HG02973 (cell line): ENCODE data around the gene SMC6.

Experiments used
- ATAC-seq: cut with Tn5 transposase; IDR thresholded peaks from one replicate; pipeline ENCODE4 v1.9.1; 2021; ENCODE audit warnings: moderate library complexity; ENCODE audit not compliant: unreplicated experiment

SMC6 gene

GRCh38 chr2:17768894-17769293, 15.3 kb upstream of the SMC6 start:
- ATAC-seq: no peak

DNA sequence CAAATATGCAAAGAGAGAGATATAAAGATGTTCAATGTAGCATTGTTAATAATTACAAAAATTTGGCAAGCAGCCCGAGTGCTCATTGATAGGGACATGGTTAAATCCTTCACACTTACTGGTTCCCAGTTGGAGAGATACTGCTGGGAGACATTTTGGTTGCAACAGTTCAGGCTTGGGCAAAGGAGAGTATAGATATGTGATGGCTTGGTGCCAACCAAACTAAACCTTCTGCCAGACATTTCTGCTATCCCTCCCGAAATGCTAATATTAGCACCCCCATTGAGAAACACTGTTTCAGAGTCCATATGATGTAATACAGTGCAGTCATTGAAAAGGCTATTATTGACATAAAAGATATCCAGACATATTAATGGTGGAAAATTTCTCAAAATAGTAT, 11.8 kb upstream of the SMC6 start:
- ATAC-seq: no peak

GRCh38 chr2:17763641-17764333, 10.2 kb upstream of the SMC6 start:
- ATAC-seq: no peak

DNA sequence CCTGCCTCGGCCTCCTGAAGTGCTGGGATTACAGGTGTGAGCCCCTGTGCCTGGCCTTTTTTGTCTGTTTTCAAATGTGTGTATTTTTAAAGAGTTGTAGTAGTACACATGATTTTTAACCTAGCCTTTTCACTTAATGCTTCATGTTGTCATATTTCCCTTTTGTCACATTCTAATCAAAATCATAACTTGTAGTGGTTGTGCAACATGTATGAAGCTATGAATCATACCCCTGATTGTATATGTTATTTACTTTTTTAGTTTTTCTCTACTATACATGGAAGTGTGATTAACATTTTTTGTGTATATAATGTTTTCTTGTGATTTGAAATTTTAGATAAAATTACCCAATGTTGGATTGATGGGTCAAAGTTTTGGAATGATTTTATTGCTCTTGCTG, 8.8 kb upstream of the SMC6 start:
- ATAC-seq: no peak

DNA sequence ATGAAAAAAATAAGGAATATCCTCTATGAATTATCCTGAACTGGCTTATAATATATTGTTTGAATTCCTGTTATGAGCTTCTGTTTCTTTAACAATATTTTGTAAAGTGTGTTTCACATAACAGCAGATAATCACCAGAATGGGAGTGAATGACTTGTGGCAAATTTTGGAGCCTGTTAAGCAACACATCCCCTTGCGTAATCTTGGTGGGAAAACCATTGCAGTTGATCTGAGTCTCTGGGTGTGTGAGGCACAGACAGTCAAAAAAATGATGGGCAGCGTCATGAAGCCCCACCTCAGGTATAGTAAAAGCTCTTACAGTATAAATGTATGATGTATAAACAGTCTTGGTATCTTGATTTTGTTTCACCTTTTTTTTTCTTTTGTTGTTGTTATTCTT, 6.2 kb upstream of the SMC6 start:
- ATAC-seq: no peak

- ATAC-seq: no peak
Observed at GRCh38 chr2:17758118-17758517, 4.5 kb upstream of the SMC6 start.

- no peak for ATAC-seq
Observed at GRCh38 chr2:17757321-17757720, 3.7 kb upstream of the SMC6 start.

DNA sequence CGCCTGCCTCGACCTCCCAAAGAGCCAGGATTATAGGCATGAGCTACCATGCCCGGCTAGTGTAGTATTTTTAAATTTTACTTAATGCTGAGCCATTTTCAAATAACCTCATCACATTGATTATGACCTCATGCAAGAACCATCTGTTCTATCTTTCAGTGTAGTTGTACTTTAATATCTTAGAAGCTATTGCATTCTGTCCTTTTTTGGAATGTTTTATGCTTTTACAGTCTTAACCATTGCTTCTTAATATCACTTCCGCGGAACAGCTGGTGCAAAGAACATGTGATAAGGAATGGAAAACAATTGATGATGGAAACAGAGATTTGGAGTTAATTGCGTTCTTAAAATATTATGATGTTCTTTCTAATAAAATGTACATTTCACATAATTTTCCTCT, 3.1 kb upstream of the SMC6 start:
- no peak for ATAC-seq

DNA sequence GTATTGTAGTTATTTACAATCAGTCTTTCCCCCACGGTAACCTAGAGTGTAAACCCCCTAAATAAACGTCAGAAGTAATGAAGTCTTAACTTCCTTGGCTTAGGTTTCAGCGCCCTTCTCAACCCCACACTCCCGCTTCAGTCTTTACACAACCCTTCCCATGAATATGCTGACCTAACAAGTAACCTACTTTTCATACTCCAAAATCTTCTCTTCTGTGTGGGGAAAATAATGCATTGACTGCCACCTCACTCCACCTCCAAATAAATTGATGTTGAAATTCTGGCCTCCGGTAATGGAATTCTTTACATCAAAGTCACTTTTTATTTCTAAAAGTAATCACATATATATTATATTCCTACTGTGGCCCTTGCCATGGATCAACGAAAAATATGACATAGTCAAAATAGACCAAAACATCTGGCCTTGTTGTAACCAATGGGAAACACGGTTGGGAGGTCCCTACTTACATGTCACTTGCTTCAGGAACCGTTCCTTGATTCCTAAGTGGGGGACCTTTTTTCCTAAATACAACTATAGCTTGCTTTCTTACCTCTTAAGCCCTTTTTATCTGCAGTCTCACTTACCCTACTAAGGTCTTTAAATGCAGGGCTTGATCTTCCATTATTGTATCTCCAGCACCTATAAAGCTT, 1.3 kb upstream of the SMC6 start:
- no peak for ATAC-seq

DNA sequence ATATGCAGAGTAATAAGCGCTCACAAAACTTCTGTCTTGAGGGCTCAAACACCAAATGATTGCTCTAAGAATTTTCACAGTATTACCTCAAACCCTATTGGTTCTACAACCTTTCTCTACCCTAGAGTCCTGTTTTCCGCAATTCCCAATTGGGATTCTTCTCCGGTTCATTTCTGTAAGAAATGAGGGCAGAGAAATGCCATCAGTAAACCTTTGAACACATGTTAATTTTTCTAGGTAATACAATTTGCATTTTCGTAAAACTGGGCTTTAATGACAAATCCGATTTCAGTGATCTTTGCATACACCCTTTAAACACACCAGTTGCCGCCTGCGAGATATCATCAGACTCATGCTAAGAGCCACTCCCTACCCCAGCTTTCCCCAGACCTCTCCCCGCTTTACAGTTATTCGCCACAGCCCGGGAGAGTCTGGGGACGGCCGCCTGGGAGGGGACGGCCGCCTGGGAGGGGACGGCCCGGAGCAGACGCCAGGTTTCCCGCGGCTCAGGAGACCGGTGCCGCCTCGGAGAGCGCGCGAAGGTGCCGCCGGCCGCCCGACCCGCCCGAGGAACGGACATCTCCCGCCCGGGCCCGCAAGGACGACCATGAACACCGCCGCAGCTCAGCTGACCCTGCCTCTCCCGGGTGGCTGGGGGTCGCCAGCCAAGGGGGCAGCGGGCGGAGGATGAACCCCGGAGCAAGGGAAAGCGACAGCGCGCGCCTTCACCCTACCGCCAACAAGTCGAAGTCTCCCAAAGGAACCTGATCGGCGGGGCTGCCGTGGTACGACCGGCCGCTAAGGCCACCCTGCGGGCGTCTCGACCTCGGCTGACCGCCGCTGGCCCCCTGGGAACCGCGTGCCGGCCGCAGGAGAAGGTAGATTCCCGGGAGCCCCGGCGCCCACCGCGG, 463 bp downstream of the SMC6 start:
- peak; percentile 34 for ATAC-seq

DNA sequence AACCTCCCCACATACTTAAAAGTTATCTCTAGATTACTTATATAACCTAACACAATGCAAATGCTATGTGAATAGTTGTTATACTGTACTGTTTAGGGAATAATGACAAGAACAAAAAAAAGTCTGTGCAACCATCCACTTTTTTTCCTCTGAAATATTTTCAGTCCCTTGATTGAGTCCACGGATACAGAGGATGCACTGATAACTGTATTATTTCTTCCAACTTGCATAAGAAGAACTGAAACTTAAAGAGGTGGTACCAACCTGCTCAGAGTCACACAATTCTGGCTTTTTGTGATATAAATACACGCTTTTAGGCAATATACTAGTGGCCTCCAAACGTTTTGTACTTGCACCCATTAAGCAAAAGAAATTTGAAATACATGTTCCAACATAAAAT, 1.4 kb downstream of the SMC6 start:
- no peak for ATAC-seq

DNA sequence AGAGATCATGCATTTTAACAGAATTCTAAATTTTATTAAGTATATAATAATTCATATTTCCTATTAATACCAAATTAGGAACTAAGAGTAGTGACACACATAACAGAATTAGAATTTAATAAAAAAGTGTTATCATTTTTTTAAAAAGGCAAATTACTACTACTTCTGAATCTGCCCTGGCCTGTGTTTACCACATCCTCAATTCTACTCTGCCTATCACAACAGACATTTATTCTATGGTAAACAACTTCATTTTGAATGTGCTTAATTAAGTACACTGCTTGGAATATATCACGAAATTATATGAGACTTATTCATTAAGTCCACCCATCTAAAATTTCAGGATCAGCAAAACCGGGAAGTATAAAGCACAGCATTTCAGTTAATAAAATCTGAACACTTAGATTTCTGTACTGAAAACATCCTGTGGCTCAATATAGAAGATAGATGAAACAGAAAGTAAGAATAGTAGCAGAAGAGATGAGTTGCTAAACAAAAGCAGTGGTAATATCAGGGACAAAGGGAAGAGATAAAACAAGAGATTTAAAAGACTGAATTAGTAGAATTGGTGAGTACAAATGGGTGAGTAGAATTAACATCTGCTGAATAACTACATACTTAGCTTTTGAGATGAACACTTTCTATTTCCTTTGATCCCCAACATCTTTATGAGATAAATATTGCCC, 3.7 kb downstream of the SMC6 start:
- peak; percentile 27 for ATAC-seq

DNA sequence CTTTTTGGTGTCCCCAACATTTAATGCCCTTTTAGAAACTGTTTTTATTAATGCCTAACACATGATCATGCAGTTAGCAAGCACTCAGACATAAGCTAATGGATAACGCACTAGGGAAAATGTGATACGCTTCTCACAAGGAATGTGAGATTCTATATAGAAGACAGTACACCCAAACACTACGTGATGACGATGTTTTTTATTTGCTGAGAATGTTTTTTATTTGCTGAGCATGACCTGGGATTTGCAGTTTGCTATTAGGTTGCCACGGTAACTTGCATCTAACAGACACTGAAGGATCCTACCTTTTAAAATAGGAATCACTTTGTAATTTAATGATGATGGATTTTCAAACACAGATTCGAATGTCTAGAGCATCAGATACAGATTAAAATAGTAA, 4.9 kb downstream of the SMC6 start:
- no peak for ATAC-seq

DNA sequence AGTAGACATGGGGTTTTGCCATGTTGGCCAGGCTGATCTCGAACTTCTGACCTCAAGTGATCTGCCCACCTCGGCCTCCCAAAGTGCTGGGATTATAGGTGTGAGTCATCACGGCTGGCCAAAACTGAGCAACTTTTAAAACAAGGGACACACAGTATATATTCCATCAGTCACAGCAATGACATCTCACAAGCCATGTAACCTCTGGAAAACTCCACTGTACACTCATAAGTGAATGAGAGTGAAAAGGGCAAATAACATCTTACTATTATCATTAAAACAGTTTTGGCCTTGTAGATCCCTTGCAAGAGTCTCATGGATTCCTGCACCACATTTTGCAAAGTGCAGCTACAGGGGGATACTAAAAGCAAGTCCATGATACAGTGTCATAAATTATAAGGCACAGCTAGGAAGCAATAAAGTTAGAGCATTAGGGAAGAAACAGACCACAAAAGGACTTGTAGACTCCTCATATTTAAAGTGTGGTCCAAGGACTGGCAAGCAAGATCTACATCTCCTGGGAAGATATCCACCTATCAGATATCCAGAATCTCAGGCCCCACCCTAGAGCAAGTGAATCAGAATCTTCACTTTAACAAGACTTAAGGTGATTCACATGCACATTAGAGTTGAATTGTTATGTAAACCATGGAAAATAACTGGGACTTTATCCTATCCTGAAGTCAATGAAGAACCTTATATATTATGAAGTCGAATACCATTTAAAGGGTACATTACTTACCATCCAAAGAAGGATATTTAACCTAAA, 5.7 kb downstream of the SMC6 start:
- ATAC-seq: no peak

DNA sequence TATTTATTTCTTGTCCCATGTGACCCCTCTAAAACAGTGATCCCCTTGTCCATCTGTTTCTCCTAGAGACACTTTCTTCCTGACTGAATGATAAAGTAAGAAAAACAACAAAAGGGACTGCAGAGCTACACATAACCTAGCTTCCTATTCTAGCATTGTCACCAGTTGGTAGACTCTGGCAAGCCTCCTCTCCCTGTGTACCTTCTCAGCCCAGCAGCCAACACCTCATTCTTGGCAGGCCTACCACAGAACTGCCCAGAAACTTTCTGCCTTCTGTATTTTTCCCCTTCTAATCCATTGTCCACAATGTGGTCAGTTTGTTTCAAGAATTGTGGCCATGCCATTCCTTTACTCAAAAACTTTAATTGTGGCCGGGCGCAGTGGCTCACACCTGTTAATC, 13.4 kb downstream of the SMC6 start:
- ATAC-seq: no peak

DNA sequence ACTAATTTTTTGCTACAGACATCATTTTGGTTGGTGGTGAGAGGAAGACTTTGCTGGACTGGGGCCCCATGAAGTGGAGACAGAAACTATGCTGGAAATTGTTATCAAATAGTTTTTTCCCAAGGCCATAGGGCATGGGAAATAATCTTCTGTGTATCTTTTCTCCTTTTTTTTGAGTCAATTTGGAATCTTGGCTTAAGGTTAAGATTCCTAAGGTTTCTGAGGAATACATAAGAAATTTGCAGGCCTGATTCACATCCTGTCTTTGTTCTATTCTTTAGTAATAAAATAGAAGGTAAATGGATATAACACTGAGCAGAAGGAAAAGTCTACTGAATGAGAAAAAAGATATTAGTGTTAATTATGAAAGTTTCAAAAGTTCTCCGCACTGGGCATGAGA, 16.6 kb downstream of the SMC6 start:
- no peak for ATAC-seq

- ATAC-seq: no peak
Observed at GRCh38 chr2:17735864-17736263, 17.7 kb downstream of the SMC6 start.

GRCh38 chr2:17733599-17733998, 20.0 kb downstream of the SMC6 start:
- no peak for ATAC-seq

DNA sequence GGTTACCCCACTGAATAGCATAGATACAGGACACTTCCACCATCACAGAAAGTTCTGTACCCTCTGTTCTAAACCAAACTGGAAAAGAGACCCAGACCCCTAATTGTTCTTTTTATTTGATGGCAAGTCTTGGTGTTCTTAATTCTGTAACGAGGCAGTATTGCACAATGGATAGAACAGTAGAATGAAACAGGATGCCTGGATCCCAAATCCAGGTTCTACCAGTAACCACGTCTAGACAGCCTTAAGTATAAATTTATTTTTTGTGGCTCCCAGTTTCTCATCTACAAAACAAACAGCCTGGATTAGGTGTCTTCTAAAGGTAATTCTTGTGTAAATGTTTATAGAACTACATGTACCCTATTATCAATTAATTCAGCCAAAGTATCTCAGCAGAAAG, 23.7 kb downstream of the SMC6 start:
- no peak for ATAC-seq

DNA sequence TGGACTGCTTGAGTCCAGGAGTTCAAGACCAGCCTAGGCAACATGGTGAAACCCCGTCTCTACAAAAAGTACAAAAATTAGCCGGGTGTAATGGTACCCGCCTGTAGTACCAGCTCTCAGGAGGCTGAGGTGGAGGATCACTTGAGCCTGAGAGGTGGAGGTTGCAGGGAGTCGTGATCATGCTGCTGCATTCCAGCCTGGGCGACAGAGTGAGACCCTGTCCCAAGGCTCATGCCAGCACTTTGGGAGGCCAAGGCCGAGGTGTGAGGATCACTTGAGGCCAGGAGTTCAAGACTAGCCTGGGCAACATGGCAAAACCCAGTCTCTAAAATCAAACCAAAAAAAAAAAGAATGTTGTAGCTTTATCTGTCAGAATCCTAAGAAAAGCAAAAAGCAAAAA, 25.4 kb downstream of the SMC6 start:
- no peak for ATAC-seq
